IMR-90 (cell line): ENCODE results near the gene PIGP.

Source experiments
- CEBPB ChIP-seq: IDR thresholded peaks from 2 replicates; pipeline ENCODE4 v1.6.1; 2012; ENCODE audit warnings: low read depth, low read length, improper control_type of control experiment
- CTCF ChIP-seq: conservative IDR thresholded peaks from 2 replicates; pipeline ENCODE4 v1.5.1; 2012; ENCODE audit warnings: mild to moderate bottlenecking, low read depth, low read length, improper control_type of control experiment
- ELK1 ChIP-seq: fragments of 150-350 bp; IDR thresholded peaks from 2 replicates; pipeline ENCODE4 v1.6.1; 2016; ENCODE audit warnings: low read depth, mild to moderate bottlenecking, low read length, moderate library complexity, borderline replicate concordance
- FOS ChIP-seq: fragments of 150-350 bp; IDR thresholded peaks from 2 replicates; pipeline ENCODE4 v1.6.1; 2016; ENCODE audit warnings: low read depth, low read length
- MAZ ChIP-seq: IDR thresholded peaks from 2 replicates; pipeline ENCODE4 v1.6.1; 2012; ENCODE audit warnings: low read depth, mild to moderate bottlenecking, low read length, improper control_type of control experiment, moderate library complexity, borderline replicate concordance
- POLR2A ChIP-seq: IDR thresholded peaks from 2 replicates; pipeline ENCODE4 v1.6.1; 2012; ENCODE audit warnings: mild to moderate bottlenecking, low read depth, low read length
- RAD21 ChIP-seq: IDR thresholded peaks from 2 replicates; pipeline ENCODE4 v1.6.1; 2012; ENCODE audit warnings: low read length, improper control_type of control experiment
- RCOR1 ChIP-seq: IDR thresholded peaks from 2 replicates; pipeline ENCODE4 v1.6.1; 2012; ENCODE audit warnings: mild to moderate bottlenecking, low read length, improper control_type of control experiment; ENCODE audit not compliant: insufficient replicate concordance
- RFX5 ChIP-seq: IDR thresholded peaks from 2 replicates; pipeline ENCODE4 v1.8.0; 2012; ENCODE audit warnings: low read depth, mild to moderate bottlenecking, low read length, moderate library complexity
- SMC3 ChIP-seq: fragments of 150-350 bp; IDR thresholded peaks from 2 replicates; pipeline ENCODE4 v1.6.1; 2016; ENCODE audit warnings: low read depth, mild to moderate bottlenecking, antibody characterized with exemption, low read length, moderate library complexity
- USF2 ChIP-seq: fragments of 150-350 bp; IDR thresholded peaks from 2 replicates; pipeline ENCODE4 v1.6.1; 2017; ENCODE audit warnings: mild to moderate bottlenecking, antibody characterized with exemption, low read length, low read depth

- TF ChIP-seq SMC3 (no peak), CTCF (no peak), USF2 (no peak), POLR2A (no peak), RCOR1 (no peak), FOS (no peak), CEBPB (no peak), ELK1 (no peak), MAZ (no peak), RAD21 (no peak), RFX5 (no peak)
Measured at GRCh38 chr21:37085726-37086125, 12.9 kb upstream of the PIGP start.
